SK-N-MC (cell line): ENCODE measurements around the gene PROSER3.

Experiments used
- DNase-seq: peaks from one replicate; pipeline ENCODE4 v3.0.0-alpha.2; 2011; ENCODE audit warnings: low read depth, low spot score
- H3K27ac ChIP-seq: fragments of 200-600 bp; sonication (generic); 2 replicates; pipeline ENCODE4 v1.5.1; 2016; ENCODE audit warnings: mixed run types
- H3K36me3 ChIP-seq: fragments of 200-600 bp; sonication (generic); 2 replicates; pipeline ENCODE4 v1.6.1; 2017; ENCODE audit warnings: antibody characterized with exemption, low read length, mixed read lengths; ENCODE audit not compliant: insufficient read depth
- H3K4me3 ChIP-seq: fragments of 200-600 bp; sonication (generic); 2 replicates; pipeline ENCODE4 v1.5.1; 2016
- H3K9ac ChIP-seq: fragments of 200-600 bp; sonication (generic); 2 replicates; pipeline ENCODE4 v1.8.0; 2017; ENCODE audit warnings: mixed run types, mixed read lengths; ENCODE audit not compliant: insufficient read length
- H3K9me3 ChIP-seq: fragments of 200-600 bp; sonication (generic); 2 replicates; pipeline ENCODE4 v1.6.1; 2017; ENCODE audit warnings: low read depth, mild to moderate bottlenecking, antibody characterized with exemption, low read length, moderate library complexity, mixed read lengths
- EZH2 ChIP-seq: fragments of 200-600 bp; sonication (generic); IDR thresholded peaks from one replicate; pipeline ENCODE4 v1.6.1; 2017; ENCODE audit warnings: antibody characterized with exemption
- FOXP2 ChIP-seq: optimal IDR thresholded peaks from 2 replicates; pipeline ENCODE3; 2011; ENCODE audit warnings: mild to moderate bottlenecking, moderate library complexity; ENCODE audit not compliant: insufficient read depth; ENCODE audit errors: extremely low read length, control extremely low read depth
- POLR2AphosphoS5 ChIP-seq: IDR thresholded peaks from 2 replicates; pipeline ENCODE4 v1.6.1; 2012; ENCODE audit warnings: mild to moderate bottlenecking, low read depth, low read length, borderline replicate concordance

Gene PROSER3

DNA sequence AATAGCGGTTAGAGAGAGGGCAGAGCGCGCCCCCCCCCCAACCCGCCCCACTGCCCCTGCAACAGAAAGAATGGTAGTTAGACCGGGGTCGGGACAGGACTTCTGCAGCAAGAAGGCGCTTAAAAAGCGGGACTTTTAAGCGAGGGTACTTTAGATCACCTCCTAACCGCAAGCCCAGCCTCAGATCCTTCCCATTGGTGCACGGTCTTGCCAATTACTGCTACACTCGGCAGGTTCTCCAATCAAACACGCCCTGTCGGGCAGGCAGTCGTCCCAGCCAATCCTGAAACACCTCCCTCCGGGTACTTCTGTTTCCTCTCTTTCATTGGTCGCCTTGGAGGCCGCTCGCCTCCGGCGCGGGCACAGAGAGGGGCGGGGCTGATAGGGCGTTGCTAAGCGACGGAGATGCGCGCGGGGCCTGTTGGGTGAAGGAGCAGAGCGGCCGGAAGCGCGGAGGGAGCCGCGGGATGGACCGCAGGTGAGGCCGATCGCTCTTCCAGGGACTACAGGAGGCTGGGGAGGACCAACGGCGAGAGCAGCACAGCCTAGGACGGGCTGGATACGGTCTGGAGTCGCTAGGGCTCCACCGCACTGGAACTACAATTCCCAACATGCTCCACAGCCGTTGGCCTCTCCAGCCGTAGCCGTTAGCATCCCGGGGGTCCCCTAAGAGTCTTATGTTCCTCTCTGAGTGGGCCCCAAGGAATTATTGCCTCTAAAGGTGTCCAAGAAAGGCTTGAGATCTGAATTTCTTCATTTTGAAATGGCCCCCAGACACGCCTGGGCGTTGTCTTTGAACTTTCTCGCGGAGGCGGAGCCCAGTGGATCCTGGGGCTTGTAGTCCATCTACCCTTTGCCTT, at the start of gene PROSER3:
PROSER3 (plus strand) TSS at position 428 of the 860 bp plus-strand sequence; CDS start at position 468, 40 bp downstream.
- peak within 1 kb of the TSS; percentile 90 for H3K4me3 ChIP-seq
- no peak for TF ChIP-seq EZH2
- peak; percentile 56; the same call in 1 of the 2 replicates for TF ChIP-seq POLR2AphosphoS5
- no peak for TF ChIP-seq FOXP2
- H3K9ac ChIP-seq = peak within 1 kb of the TSS; percentile 90
- H3K9me3 ChIP-seq = no peaks in the 10 kb centered on the region
- peak within 1 kb of the TSS; percentile 88 for H3K27ac ChIP-seq
- DNase-seq = peak; percentile 98
- H3K36me3 ChIP-seq = peaks cover 11% of the 10 kb centered on the region; the same call in 1 of the 2 replicates

DNA sequence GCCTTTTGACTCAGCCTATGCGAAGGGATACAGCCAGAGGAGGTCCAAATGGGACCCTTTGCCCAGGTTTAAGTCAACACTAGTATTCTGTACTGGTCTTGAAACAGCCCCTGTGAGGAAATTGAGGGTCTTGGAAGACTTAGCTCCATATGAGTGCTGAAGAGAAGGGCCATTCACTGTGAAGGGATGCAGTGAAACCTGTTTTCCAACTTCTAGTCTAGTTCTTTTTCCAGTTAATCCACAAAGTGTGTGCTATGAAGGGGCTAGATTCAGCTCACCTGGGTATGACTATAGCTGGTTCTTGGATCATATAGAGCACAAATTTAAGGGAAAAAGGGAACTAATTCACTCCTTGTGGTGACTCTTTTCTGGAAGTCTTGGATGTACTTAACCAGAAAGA, 49.6 kb upstream of the PROSER3 start:
- no peak for TF ChIP-seq EZH2
- TF ChIP-seq POLR2AphosphoS5 = no peak
- TF ChIP-seq FOXP2 = no peak
- Histone ChIP-seq H3K9ac (no peak overlapping the region), H3K36me3 (no peaks in the 10 kb centered on the region), H3K27ac (no peak overlapping the region), H3K4me3 (no peak overlapping the region), H3K9me3 (no peaks in the 10 kb centered on the region)
- DNase-seq = no peak

DNA sequence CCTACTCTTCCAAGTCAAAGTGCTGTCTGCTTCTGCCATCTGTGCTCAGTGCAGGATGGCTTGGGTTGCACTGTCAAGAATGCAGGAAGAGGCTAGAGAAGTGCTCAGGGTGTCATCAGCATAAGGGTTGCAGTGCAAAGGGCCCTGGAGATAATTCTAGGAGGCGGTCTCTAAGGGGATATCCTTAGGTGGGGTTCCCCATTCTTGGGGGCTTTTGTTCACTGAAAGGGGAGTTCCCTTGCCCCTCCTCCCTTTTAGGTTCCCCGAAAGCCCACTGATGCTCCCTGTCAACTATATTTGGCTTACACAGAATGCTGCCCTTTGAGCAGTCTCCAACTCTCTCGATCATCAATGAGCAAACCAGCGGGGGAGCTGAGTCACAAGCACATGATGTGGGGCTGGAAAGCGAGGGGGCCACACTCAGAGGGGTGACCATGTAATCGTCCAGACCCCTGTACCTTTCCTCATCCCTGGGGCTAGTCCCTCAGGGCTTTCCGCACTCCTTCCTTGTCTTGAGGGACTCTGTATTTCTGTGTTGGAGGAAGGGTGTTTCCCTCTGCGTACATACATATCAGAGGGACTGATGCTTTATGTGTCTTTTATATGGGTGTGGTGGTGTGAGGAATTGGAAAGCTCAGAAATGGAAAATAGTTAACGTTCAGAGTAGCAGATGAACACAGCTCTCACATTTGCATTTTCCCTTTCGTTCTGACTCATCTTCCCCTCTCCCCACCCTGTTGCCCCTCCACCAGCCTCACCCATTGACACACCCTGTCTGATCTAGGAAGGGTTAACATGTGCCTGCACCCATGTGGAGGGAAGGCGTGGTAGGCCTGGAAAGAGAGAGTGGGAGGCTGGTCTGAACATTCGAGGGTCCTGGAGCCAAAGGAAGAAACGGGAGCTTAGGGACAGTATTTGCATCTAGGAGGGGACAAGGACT, 46.9 kb upstream of the PROSER3 start:
- H3K9ac ChIP-seq = no peak overlapping the region
- no peak for TF ChIP-seq POLR2AphosphoS5
- TF ChIP-seq FOXP2 = no peak
- TF ChIP-seq EZH2 = no peak
- H3K9me3 ChIP-seq = no peaks in the 10 kb centered on the region

DNA sequence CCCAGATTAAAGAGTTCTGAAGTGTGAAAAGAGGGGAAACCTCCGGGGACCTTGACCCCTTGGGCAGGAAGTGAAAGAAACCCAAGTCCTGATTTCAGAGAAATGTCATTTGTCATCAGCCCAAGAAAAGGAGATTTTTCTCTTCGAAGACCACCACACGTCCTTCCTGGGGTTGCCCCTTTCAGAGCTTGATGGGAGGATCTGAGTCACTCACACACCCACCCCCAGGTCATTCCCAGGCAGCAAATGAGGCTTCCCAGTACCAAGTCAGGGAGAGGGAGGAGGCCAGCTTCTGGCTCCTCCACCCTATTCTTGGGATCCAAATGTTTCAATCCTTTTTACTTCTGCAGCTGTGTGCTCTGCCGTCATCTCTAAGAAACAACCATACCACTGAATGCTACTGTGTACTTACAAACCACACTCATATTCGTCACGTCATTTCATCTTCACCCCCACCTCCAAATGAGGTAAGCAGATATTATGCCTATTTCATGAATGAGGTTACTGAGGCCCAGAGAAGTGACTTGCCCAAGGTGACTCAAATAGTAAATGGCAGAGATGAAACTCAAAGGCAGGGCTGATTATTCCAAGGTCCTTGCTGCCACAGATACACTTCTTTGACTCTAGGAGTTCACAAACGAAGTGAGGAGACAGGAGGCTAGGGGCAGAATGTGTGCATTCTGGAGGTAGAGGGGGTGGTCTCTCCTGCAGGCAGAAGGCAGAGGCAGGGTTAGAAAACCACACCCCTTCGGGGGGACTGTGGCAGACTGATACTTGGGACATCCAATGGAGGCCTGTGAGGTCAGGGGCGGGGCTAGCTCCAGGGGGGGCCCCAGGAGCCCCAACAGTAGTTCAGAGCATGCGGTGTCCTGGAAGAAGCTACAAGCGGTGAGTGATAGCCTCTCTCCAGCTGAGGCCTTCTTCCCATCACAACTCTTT, 45.1 kb upstream of the PROSER3 start:
- H3K4me3 ChIP-seq = no peak overlapping the region
- DNase-seq = no peak
- no peak overlapping the region for H3K27ac ChIP-seq
- no peaks in the 10 kb centered on the region for H3K9me3 ChIP-seq
- TF ChIP-seq EZH2 (no peak), POLR2AphosphoS5 (no peak), FOXP2 (no peak)
- no peak overlapping the region for H3K9ac ChIP-seq
- no peaks in the 10 kb centered on the region for H3K36me3 ChIP-seq

More for the DNA sequence above, 46.9 kb upstream of the PROSER3 start:
- Histone ChIP-seq H3K27ac (no peak overlapping the region), H3K36me3 (no peaks in the 10 kb centered on the region), H3K4me3 (no peak overlapping the region)
- no peak for DNase-seq

DNA sequence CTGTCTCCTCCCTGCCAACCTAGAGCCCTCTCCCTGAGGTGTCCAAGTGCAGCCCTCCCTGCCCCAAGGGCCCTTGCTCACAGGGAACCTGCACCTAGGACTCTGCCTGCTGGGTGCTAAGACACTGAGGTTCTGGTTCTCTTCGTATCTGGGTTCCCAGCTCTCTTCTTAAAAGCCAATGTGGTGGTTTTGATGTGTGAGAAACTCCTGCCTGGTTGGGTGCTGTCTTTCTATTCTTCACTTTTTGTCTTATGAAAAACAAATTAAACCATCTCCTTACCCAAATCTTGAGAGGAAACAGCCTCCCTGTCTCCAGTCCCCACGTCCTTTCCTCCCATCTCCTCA, 44.5 kb upstream of the PROSER3 start:
- no peak for DNase-seq
- no peak for TF ChIP-seq EZH2
- TF ChIP-seq FOXP2 = no peak
- no peak for TF ChIP-seq POLR2AphosphoS5
- Histone ChIP-seq H3K9me3 (no peaks in the 10 kb centered on the region), H3K27ac (no peak overlapping the region), H3K4me3 (no peak overlapping the region), H3K36me3 (no peaks in the 10 kb centered on the region), H3K9ac (no peak overlapping the region)

DNA sequence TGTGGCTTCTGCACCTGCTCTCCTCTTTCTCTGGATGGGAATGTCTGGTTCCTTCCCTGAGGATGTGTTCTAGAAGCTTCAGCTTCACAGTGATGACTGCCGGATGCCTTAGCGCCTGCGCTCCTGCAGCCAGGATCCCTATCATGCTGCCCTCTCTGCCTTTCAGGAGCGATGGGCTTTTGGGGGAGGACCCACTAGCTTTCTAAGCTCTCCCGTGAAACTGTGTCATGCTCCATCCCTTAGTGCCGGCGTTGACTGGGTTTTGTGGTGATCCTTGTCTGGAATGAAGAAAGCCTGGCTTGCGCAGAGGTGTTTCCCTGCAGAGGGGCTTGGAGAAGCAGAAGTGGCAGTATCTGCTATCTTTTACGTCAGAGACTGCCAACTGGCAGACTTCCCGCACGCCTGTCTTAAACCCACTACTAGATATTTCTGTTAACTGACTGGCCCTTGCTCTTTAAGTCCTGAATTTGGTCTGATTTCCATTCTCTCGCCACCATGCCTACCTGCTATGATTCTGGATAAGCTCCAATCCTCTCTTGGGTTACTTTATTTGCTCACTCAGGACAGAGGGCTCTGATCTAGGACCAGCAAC, 44.0 kb upstream of the PROSER3 start:
- no peak overlapping the region for H3K27ac ChIP-seq
- no peak overlapping the region for H3K4me3 ChIP-seq
- no peaks in the 10 kb centered on the region for H3K36me3 ChIP-seq
- no peak overlapping the region for H3K9ac ChIP-seq
- H3K9me3 ChIP-seq = no peaks in the 10 kb centered on the region
- no peak for TF ChIP-seq FOXP2
- TF ChIP-seq EZH2 = no peak
- TF ChIP-seq POLR2AphosphoS5 = no peak
- no peak for DNase-seq

DNA sequence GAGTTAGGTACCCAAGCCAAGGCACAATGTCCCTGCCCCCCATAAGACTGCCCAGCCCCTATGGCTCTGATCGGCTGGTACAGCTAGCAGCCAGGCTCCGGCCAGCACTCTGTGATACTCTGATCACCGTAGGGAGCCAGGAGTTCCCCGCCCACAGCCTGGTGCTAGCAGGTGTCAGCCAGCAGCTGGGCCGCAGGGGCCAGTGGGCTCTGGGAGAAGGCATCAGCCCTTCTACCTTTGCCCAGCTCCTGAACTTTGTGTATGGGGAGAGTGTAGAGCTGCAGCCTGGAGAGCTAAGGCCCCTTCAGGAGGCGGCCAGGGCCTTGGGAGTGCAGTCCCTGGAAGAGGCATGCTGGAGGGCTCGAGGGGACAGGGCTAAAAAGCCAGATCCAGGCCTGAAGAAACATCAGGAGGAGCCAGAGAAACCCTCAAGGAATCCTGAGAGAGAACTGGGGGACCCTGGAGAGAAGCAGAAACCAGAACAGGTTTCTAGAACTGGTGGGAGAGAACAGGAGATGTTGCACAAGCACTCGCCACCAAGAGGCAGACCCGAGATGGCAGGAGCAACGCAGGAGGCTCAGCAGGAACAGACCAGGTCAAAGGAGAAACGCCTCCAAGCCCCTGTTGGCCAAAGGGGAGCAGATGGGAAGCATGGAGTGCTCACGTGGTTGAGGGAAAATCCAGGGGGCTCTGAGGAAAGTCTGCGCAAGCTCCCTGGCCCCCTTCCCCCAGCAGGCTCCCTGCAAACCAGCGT, 43.2 kb upstream of the PROSER3 start:
- no peak for DNase-seq
- TF ChIP-seq POLR2AphosphoS5 = no peak
- TF ChIP-seq EZH2 = no peak
- no peak for TF ChIP-seq FOXP2
- Histone ChIP-seq H3K4me3 (no peak overlapping the region), H3K9ac (no peak overlapping the region), H3K36me3 (peaks cover 3% of the 10 kb centered on the region; the same call in 1 of the 2 replicates), H3K27ac (no peak overlapping the region), H3K9me3 (no peaks in the 10 kb centered on the region)
